Measurements from ENCODE around the gene TNPO2.

GRCh38 chr19:12772323-12772722 lies 48.6 kb upstream of the TNPO2 start:
- no peak for TF ChIP-seq CTCF (IDR thresholded peaks at IDR 0.05)
- TF ChIP-seq POLR2A (IDR thresholded peaks at IDR 0.05): no peak

All from adrenal gland (tissue), 5 donors.